Measurements from ENCODE around the gene SLC25A18. TPM values are rescaled to one million over a fixed set of nuclear protein-coding genes. Genes with fewer than 3 reads are reported as not detected.

The SLC25A18 gene
- total RNA-seq, 2 experiments from 2014 or later, result not detected

- no peaks in the 10 kb centered on the region for H3K4me1 ChIP-seq (ENCODE audit: insufficient read depth, low read length, poor library complexity, severe bottlenecking)
- no TSS peak for BruUV-seq (replicated peaks)
- H3K4me2 ChIP-seq (ENCODE audit: low read length), result no peak overlapping the region
- H4K20me1 ChIP-seq (ENCODE audit: insufficient read depth, low read length), result no peaks in the 10 kb centered on the region
- H3K9me3 ChIP-seq (ENCODE audit: low read length), result no peaks in the 10 kb centered on the region
- no peak for TF ChIP-seq CTCF (conservative IDR thresholded peaks at IDR 0.05; ENCODE audit: low read length)
- TF ChIP-seq EZH2phosphoT487 (IDR thresholded peaks at IDR 0.05; ENCODE audit: borderline replicate concordance, low read depth, low read length), result no peak
- ChIA-PET CTCF (ENCODE audit: unreplicated experiment) (no interaction called here), POLR2A (no interaction called here)
- H2AFZ ChIP-seq (ENCODE audit: low read length), result no peak overlapping the region
- H3K27ac ChIP-seq (ENCODE audit: low read depth, low read length, poor library complexity, severe bottlenecking), result no peak overlapping the region
- H3K79me2 ChIP-seq (ENCODE audit: insufficient read depth, low read depth, low read length), result no peaks in the 10 kb centered on the region
- DNase-seq (ENCODE audit: low spot score), result no peak
- no peak overlapping the region for H3K4me3 ChIP-seq (ENCODE audit: low read depth, low read length, poor library complexity, severe bottlenecking)
- H3K36me3 ChIP-seq (ENCODE audit: insufficient read depth, low read length), result no peaks in the 10 kb centered on the region
- H3K9me2 ChIP-seq (ENCODE audit: insufficient read depth, low read length), result no peaks in the 10 kb centered on the region
- intact Hi-C loops (cut with micrococcal nuclease; ENCODE audit: unreplicated experiment), result no loop called here
Observed at GRCh38 chr22:17575681-17576080, 12.4 kb downstream of the SLC25A18 start.

DNA sequence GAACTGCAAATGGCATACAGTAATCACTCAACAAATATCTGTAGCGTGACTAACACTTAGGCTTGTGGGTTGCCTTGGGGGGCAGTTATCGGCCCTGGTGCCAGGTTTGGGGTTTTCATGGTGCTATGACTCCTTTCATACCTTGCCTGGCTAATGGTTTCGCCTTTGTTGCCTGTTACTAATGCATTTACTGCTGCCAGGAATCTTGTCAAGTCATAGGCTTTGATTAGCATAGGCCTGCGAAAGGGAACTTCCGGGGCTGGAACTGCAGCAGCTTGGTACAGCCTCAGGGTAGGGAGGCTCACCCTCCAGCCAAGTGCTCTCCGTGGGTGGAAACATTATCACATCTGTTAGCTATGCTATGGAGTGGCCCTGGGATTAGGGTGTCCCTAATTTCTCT is 13.2 kb downstream of the SLC25A18 start:
- Histone ChIP-seq H3K36me3 (ENCODE audit: insufficient read depth, low read length) (no peaks in the 10 kb centered on the region), H2AFZ (ENCODE audit: low read length) (no peak overlapping the region), H3K4me3 (ENCODE audit: low read depth, low read length, poor library complexity, severe bottlenecking) (no peak overlapping the region), H3K9me2 (ENCODE audit: insufficient read depth, low read length) (no peaks in the 10 kb centered on the region), H3K9me3 (ENCODE audit: low read length) (no peaks in the 10 kb centered on the region), H3K79me2 (ENCODE audit: insufficient read depth, low read depth, low read length) (no peaks in the 10 kb centered on the region), H3K4me1 (ENCODE audit: insufficient read depth, low read length, poor library complexity, severe bottlenecking) (no peaks in the 10 kb centered on the region), H3K4me2 (ENCODE audit: low read length) (no peak overlapping the region), H3K27ac (ENCODE audit: low read depth, low read length, poor library complexity, severe bottlenecking) (no peak overlapping the region), H4K20me1 (ENCODE audit: insufficient read depth, low read length) (no peaks in the 10 kb centered on the region)
- intact Hi-C loops (cut with micrococcal nuclease; ENCODE audit: unreplicated experiment), result no loop called here
- CTCF ChIA-PET (ENCODE audit: unreplicated experiment), result no interaction called here
- POLR2A ChIA-PET, result no interaction called here
- no peak for TF ChIP-seq EZH2phosphoT487 (IDR thresholded peaks at IDR 0.05; ENCODE audit: borderline replicate concordance, low read depth, low read length)
- TF ChIP-seq CTCF (conservative IDR thresholded peaks at IDR 0.05; ENCODE audit: low read length), result no peak
- DNase-seq (ENCODE audit: low spot score), result no peak
- BruUV-seq (replicated peaks), result no TSS peak

GRCh38 chr22:17578136-17578754 is 14.9 kb downstream of the SLC25A18 start:
- TF ChIP-seq CTCF (conservative IDR thresholded peaks at IDR 0.05; ENCODE audit: low read length) (no peak), EZH2phosphoT487 (IDR thresholded peaks at IDR 0.05; ENCODE audit: borderline replicate concordance, low read depth, low read length) (no peak)
- POLR2A ChIA-PET, result interaction anchor here (0.7 kb wide), 1 partner anchor 11 kb away, joined by 5 read pairs; no protein-coding TSS in a partner anchor

More at GRCh38 chr22:17578136-17578754, 14.9 kb downstream of the SLC25A18 start:
- no peak for DNase-seq (ENCODE audit: low spot score)
- no peaks in the 10 kb centered on the region for H3K9me2 ChIP-seq (ENCODE audit: insufficient read depth, low read length)
- no peaks in the 10 kb centered on the region for H3K79me2 ChIP-seq (ENCODE audit: insufficient read depth, low read depth, low read length)
- H3K4me3 ChIP-seq (ENCODE audit: low read depth, low read length, poor library complexity, severe bottlenecking), result no peak overlapping the region
- no peaks in the 10 kb centered on the region for H3K9me3 ChIP-seq (ENCODE audit: low read length)
- no peaks in the 10 kb centered on the region for H3K4me1 ChIP-seq (ENCODE audit: insufficient read depth, low read length, poor library complexity, severe bottlenecking)
- no peak overlapping the region for H3K27ac ChIP-seq (ENCODE audit: low read depth, low read length, poor library complexity, severe bottlenecking)
- H2AFZ ChIP-seq (ENCODE audit: low read length), result no peak overlapping the region
- BruUV-seq (replicated peaks), result no TSS peak
- no peak overlapping the region for H3K4me2 ChIP-seq (ENCODE audit: low read length)
- no peaks in the 10 kb centered on the region for H3K36me3 ChIP-seq (ENCODE audit: insufficient read depth, low read length)
- intact Hi-C loops (cut with micrococcal nuclease; ENCODE audit: unreplicated experiment), result no loop called here
- CTCF ChIA-PET (ENCODE audit: unreplicated experiment), result no interaction called here
- H4K20me1 ChIP-seq (ENCODE audit: insufficient read depth, low read length), result no peaks in the 10 kb centered on the region

All from OCI-LY7 (cell line).